OCI-LY3 (cell line): ENCODE measurements around the gene FNDC5.

Experiments
- H2AFZ ChIP-seq: fragments of 200-600, 300-600 bp; shearing (Covaris generic); 2 replicates; pipeline ENCODE4 v1.6.0; 2014; ENCODE audit warnings: antibody characterized with exemption, low read depth, low read length
- H3K27ac ChIP-seq: fragments of 200-600, 300-600 bp; sonication (generic); 2 replicates; pipeline ENCODE4 v1.5.1; 2014; ENCODE audit warnings: mild to moderate bottlenecking, low read length, moderate library complexity, mixed read lengths
- H3K27me3 ChIP-seq: fragments of 200-600, 300-600 bp; sonication (generic); 2 replicates; pipeline ENCODE4 v1.6.1; 2014; ENCODE audit warnings: low read depth, low read length, mixed read lengths
- H3K36me3 ChIP-seq: fragments of 200-600, 300-600 bp; sonication (generic); replicated peaks from 2 replicates; pipeline ENCODE3; 2014; ENCODE audit warnings: low read depth, low read length, mixed read lengths
- H3K4me1 ChIP-seq: fragments of 300-600, 200-600 bp; sonication (generic); 2 replicates; pipeline ENCODE4 v1.6.1; 2014; ENCODE audit warnings: low read length, mixed read lengths
- H3K4me2 ChIP-seq: fragments of 200-600, 300-600 bp; sonication (generic); 2 replicates; pipeline ENCODE4 v1.6.1; 2014; ENCODE audit warnings: low read length, mixed read lengths
- H3K4me3 ChIP-seq: fragments of 300-600, 200-600 bp; sonication (generic); 2 replicates; pipeline ENCODE4 v1.5.1; 2014; ENCODE audit warnings: antibody characterized with exemption, mild to moderate bottlenecking, low read length, moderate library complexity
- H3K79me2 ChIP-seq: fragments of 300-600, 200-600 bp; shearing (Covaris generic); 2 replicates; pipeline ENCODE4 v1.6.1; 2014; ENCODE audit warnings: mild to moderate bottlenecking, low read length, mixed read lengths
- H3K9ac ChIP-seq: fragments of 300-600, 200-600 bp; shearing (Covaris generic); 2 replicates; pipeline ENCODE4 v1.6.0; 2014; ENCODE audit warnings: mild to moderate bottlenecking, low read length, moderate library complexity
- H3K9me3 ChIP-seq: fragments of 200-600, 300-600 bp; shearing (Covaris generic); 2 replicates; pipeline ENCODE4 v1.6.1; 2014; ENCODE audit warnings: low read length, mixed read lengths; ENCODE audit not compliant: insufficient read depth
- H4K20me1 ChIP-seq: fragments of 200-600, 300-600 bp; sonication (generic); 2 replicates; pipeline ENCODE4 v1.6.1; 2016; ENCODE audit warnings: low read length, mixed read lengths; ENCODE audit not compliant: insufficient read depth
- EZH2phosphoT487 ChIP-seq: fragments of 200-600 bp; shearing (Covaris generic); IDR thresholded peaks from 2 replicates; pipeline ENCODE4 v1.6.1; 2018; ENCODE audit warnings: antibody characterized with exemption, mixed run types, low read depth
- TF ChIP-seq, protein P1 (sequence below): fragments of 200-600, 300-600 bp; sonication (generic); IDR thresholded peaks from 2 replicates; pipeline ENCODE4 v1.5.1; 2014; ENCODE audit warnings: antibody characterized with exemption, low read length, low read depth

Gene FNDC5

DNA sequence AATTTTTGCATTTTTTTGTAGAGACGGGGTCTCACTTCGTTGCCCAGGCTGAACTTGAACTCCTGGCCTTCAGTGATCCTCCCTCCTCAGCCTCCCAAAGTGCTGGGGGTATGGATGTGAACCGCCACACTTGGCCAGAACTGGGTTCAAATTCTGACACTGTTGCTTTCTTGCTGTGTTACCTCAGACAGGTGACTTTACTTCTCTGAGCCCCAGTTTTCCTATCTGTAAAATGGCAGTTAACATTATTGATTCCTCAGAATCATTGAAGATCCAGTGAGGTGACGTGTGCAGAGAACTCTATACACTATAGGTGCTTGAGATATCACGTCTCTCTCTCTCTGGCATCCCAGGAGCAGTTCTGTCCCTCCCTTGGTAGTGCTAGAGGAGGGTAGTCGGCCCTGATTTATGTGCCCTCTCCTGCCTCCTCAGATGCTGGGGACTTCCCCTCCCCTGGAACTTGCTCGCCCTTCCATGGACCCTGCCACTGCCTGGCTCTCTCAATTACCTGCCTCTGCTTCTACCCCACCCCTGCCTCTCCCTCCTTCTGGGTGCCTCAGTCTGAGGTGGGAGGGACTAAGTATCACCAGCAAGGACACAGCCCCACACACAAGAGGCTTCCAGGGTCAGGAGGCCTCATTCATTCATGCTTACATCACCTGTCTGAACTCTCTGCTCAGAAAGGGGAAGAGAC is 12.8 kb upstream of the FNDC5 start:
- Histone ChIP-seq H3K9ac (no peak overlapping the region), H3K4me2 (no peak overlapping the region), H3K79me2 (no peaks in the 10 kb centered on the region), H4K20me1 (no peaks in the 10 kb centered on the region), H2AFZ (no peak overlapping the region), H3K27me3 (no peaks in the 10 kb centered on the region), H3K9me3 (no peaks in the 10 kb centered on the region), H3K4me1 (no peaks in the 10 kb centered on the region), H3K4me3 (no peak overlapping the region), H3K27ac (no peak overlapping the region), H3K36me3 (no peaks in the 10 kb centered on the region)
- TF ChIP-seq, protein P1, sequence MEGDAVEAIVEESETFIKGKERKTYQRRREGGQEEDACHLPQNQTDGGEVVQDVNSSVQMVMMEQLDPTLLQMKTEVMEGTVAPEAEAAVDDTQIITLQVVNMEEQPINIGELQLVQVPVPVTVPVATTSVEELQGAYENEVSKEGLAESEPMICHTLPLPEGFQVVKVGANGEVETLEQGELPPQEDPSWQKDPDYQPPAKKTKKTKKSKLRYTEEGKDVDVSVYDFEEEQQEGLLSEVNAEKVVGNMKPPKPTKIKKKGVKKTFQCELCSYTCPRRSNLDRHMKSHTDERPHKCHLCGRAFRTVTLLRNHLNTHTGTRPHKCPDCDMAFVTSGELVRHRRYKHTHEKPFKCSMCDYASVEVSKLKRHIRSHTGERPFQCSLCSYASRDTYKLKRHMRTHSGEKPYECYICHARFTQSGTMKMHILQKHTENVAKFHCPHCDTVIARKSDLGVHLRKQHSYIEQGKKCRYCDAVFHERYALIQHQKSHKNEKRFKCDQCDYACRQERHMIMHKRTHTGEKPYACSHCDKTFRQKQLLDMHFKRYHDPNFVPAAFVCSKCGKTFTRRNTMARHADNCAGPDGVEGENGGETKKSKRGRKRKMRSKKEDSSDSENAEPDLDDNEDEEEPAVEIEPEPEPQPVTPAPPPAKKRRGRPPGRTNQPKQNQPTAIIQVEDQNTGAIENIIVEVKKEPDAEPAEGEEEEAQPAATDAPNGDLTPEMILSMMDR, result no peak
- TF ChIP-seq EZH2phosphoT487, result no peak

DNA sequence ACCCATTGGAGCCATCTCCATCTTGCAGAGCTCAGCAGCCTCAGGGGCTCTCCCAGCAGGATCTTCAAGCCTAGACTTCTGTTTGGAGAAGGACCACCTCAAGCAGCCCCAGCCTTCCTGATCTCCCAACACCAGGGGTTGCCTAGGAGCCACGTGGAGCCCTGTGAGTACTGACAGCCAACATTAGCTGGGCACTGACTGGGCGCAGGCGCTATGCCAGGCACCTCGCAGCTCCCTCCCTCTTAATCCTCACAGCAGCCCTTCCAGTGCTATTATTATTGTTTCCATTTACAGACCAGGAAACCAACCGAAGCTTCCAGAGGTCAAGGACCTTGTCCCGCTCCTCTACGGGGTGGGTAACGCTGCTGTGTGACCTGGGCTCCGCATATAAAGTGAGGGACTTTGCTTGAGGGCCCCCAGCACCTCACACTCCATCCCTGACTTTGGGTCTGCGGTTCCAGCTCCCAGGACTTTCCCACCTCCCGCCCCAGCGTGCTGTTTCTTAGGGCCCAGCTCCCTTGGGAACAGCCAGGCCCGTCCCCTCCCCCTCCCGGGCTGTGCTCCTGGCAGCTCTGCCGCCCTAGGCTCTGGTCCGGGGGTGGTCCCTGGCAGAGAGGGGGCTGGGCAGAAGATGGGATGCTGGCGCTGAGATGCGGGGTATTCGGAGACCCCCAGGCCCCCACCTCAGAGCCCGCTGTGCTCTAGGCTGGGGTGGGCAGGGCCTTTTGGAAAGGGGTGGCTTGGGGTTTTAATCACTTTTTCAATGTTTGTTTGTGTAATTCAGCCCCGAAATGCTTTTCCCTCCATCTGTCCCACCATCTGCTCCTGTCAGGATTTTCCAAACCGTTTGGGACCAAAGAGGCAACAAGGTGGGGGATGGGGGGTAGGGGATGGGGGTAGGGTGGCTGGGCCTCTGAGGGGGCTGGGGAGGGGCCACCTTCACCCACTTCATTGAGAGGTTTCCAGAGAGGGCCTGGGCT is 11.4 kb upstream of the FNDC5 start:
- Histone ChIP-seq H3K27me3 (no peaks in the 10 kb centered on the region), H3K9ac (no peak overlapping the region), H3K9me3 (no peaks in the 10 kb centered on the region), H3K4me1 (no peaks in the 10 kb centered on the region), H3K27ac (no peak overlapping the region), H3K4me3 (no peak overlapping the region), H2AFZ (no peak overlapping the region), H3K79me2 (no peaks in the 10 kb centered on the region), H4K20me1 (no peaks in the 10 kb centered on the region), H3K36me3 (no peaks in the 10 kb centered on the region), H3K4me2 (no peak overlapping the region)
- TF ChIP-seq EZH2phosphoT487, result no peak
- TF ChIP-seq, protein P1, result no peak

DNA sequence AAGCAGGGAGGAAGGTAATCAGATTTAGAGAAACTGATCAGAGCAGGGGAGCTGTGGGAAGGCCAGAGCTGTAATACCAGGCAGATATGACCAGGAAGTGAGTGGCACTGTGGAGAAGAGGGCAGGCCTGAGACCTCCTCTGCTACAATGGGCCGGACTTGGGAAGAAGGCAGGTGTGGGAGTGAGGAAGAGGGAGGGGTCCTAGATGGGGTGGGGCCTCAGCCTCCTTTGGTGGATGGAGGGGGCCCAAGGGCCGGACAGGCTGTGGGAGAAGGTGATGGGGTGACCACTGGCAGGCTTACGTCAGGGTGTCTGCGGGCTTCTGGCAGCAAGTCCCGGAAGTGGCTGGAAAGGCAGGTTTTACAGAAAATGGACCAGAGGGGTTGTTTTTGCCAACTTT is 10.6 kb upstream of the FNDC5 start:
- Histone ChIP-seq H2AFZ (no peak overlapping the region), H3K36me3 (no peaks in the 10 kb centered on the region), H4K20me1 (no peaks in the 10 kb centered on the region), H3K79me2 (no peaks in the 10 kb centered on the region), H3K27me3 (no peaks in the 10 kb centered on the region), H3K4me1 (peaks cover 7% of the 10 kb centered on the region), H3K4me3 (no peak overlapping the region), H3K9ac (no peak overlapping the region), H3K4me2 (no peak overlapping the region), H3K27ac (no peak overlapping the region), H3K9me3 (no peaks in the 10 kb centered on the region)
- TF ChIP-seq EZH2phosphoT487, result no peak
- TF ChIP-seq, protein P1, result no peak

DNA sequence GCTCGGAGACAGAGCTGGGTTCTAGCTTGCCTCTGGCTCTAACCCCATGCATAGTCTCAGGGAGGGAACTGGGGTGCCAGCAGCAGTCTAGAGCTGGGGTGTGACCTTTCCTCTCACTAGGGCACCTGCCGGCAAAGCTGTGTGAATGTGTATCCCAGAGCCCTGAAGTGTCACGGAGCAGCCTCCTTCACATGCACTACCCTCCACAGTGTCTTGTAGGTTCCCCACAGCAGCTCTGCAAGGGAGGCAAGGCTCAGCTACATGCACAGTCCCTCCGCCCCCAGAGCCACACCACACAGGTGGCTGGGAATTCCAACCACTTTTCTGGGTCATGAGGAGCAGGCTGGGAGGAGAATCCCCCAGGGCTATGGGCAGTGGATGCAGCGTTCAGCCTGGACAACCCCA is 7.9 kb upstream of the FNDC5 start:
- H3K9me3 ChIP-seq, result no peaks in the 10 kb centered on the region
- peaks cover 18% of the 10 kb centered on the region for H3K4me1 ChIP-seq
- no peak for TF ChIP-seq EZH2phosphoT487
- TF ChIP-seq, protein P1, result no peak
- no peak overlapping the region for H3K27ac ChIP-seq
- H3K4me3 ChIP-seq, result no peak overlapping the region
- H3K36me3 ChIP-seq, result no peaks in the 10 kb centered on the region
- no peak overlapping the region for H3K9ac ChIP-seq
- no peak overlapping the region for H3K4me2 ChIP-seq
- no peaks in the 10 kb centered on the region for H3K27me3 ChIP-seq
- H4K20me1 ChIP-seq, result no peaks in the 10 kb centered on the region
- H2AFZ ChIP-seq, result no peak overlapping the region
- no peaks in the 10 kb centered on the region for H3K79me2 ChIP-seq
